ENCODE results near the gene PLA2G6.
"Not testable (repeated sequence)": the region's sequence is repeated elsewhere in the genome, so short reads cannot be mapped to it uniquely, and the experiment has no call there.

PLA2G6 gene

GRCh38 chr22:38080850-38081635, 100.6 kb downstream of the PLA2G6 start:
- FAIRE-seq = no peak

- FAIRE-seq = no peak
Observed at GRCh38 chr22:38080474-38080849, 101.2 kb downstream of the PLA2G6 start.

GRCh38 chr22:38079804-38080203, 101.8 kb downstream of the PLA2G6 start:
- no peak for FAIRE-seq

GRCh38 chr22:38079208-38079607, 102.4 kb downstream of the PLA2G6 start:
- FAIRE-seq = not testable (repeated sequence)

- no peak for FAIRE-seq
Observed at GRCh38 chr22:38078046-38078840, 103.4 kb downstream of the PLA2G6 start.

GRCh38 chr22:38077595-38077994, 104.0 kb downstream of the PLA2G6 start:
- FAIRE-seq = no peak

- no peak for FAIRE-seq
Observed at GRCh38 chr22:38077096-38077495, 104.5 kb downstream of the PLA2G6 start.

GRCh38 chr22:38075961-38076360, 105.7 kb downstream of the PLA2G6 start:
- no peak for FAIRE-seq

- FAIRE-seq = no peak
Observed at GRCh38 chr22:38075105-38075825, 106.4 kb downstream of the PLA2G6 start.

GRCh38 chr22:38074181-38075104, 107.2 kb downstream of the PLA2G6 start:
- no peak for FAIRE-seq

GRCh38 chr22:38073150-38074130, 108.2 kb downstream of the PLA2G6 start:
- FAIRE-seq = no peak

GRCh38 chr22:38072322-38073149, 109.1 kb downstream of the PLA2G6 start:
- FAIRE-seq = no peak

- no peak for FAIRE-seq
Observed at GRCh38 chr22:38071421-38072321, 110.0 kb downstream of the PLA2G6 start.

- FAIRE-seq = no peak
Observed at GRCh38 chr22:38070250-38070921, 111.2 kb downstream of the PLA2G6 start.

GRCh38 chr22:38069372-38070249, 112.0 kb downstream of the PLA2G6 start:
- no peak for FAIRE-seq

GRCh38 chr22:38068641-38069371, 112.8 kb downstream of the PLA2G6 start:
- FAIRE-seq = no peak
